Karpas-422 (cell line): ENCODE data around the gene SORBS1. TPM values are rescaled to one million over a fixed set of nuclear protein-coding genes. Genes with fewer than 3 reads are reported as not detected.

ENCODE experiments used
- DNase-seq: peaks from one replicate; pipeline ENCODE4 v3.0.0-alpha.2; 2015
- H2AFZ ChIP-seq: fragments of 200-600 bp; sonication (generic); 2 replicates; pipeline ENCODE4 v1.6.1; 2014; ENCODE audit warnings: antibody characterized with exemption, low read length, mixed read lengths
- H3K27ac ChIP-seq: fragments of 200-600 bp; sonication (generic); 2 replicates; pipeline ENCODE4 v1.5.1; 2014; ENCODE audit warnings: mild to moderate bottlenecking, low read length, moderate library complexity
- H3K27me3 ChIP-seq: fragments of 200-600 bp; sonication (generic); 2 replicates; pipeline ENCODE4 v1.6.1; 2014; ENCODE audit warnings: low read length, mixed read lengths
- H3K36me3 ChIP-seq: fragments of 200-600 bp; sonication (generic); 2 replicates; pipeline ENCODE4 v1.6.1; 2014; ENCODE audit warnings: low read length, mixed read lengths; ENCODE audit not compliant: insufficient read depth
- H3K4me1 ChIP-seq: fragments of 200-600 bp; sonication (generic); 2 replicates; pipeline ENCODE4 v1.6.1; 2014; ENCODE audit warnings: mild to moderate bottlenecking, low read length, mixed read lengths
- H3K4me2 ChIP-seq: fragments of 200-600 bp; sonication (generic); 2 replicates; pipeline ENCODE4 v1.6.1; 2014; ENCODE audit warnings: low read length, low read depth, mild to moderate bottlenecking; ENCODE audit not compliant: poor library complexity, severe bottlenecking
- H3K4me3 ChIP-seq: fragments of 200-600 bp; sonication (generic); 2 replicates; pipeline ENCODE4 v1.5.1; 2014; ENCODE audit warnings: mild to moderate bottlenecking, antibody characterized with exemption, low read length, mixed read lengths
- H3K79me2 ChIP-seq: fragments of 200-600 bp; sonication (generic); 2 replicates; pipeline ENCODE4 v1.6.1; 2014; ENCODE audit warnings: mild to moderate bottlenecking, low read length, mixed read lengths
- H3K9ac ChIP-seq: fragments of 200-600 bp; sonication (generic); 2 replicates; pipeline ENCODE4 v1.6.0; 2014; ENCODE audit warnings: low read length
- H3K9me2 ChIP-seq: fragments of 200-600 bp; sonication (generic), shearing (Covaris generic); replicated peaks from 2 replicates; pipeline ENCODE4 v1.6.0; 2014; ENCODE audit warnings: mild to moderate bottlenecking, low read length, moderate library complexity; ENCODE audit not compliant: insufficient read depth
- H3K9me3 ChIP-seq: fragments of 300-700, 200-600 bp; sonication (generic); 2 replicates; pipeline ENCODE4 v1.6.1; 2014; ENCODE audit warnings: low read length, mixed read lengths
- H4K20me1 ChIP-seq: fragments of 200-600 bp; sonication (generic); 2 replicates; pipeline ENCODE4 v1.6.1; 2014; ENCODE audit warnings: mild to moderate bottlenecking, antibody characterized with exemption, low read length, low read depth; ENCODE audit not compliant: insufficient read depth
- total RNA-seq: library from RNA; depleted of rRNA; stranded (reverse); fragments of >200 nt; shearing (Covaris generic); gene quantifications from 2 replicates; pipeline ENCODE4 v1.2.3, GENCODE V29; 2014; ENCODE audit warnings: low replicate concordance; rRNA removed

Gene SORBS1
- total RNA-seq, 1 experiment from 2014 or later: 0.15 TPM

GRCh38 chr10:95264227-95265051 is 296.7 kb downstream of the SORBS1 start:
- Histone ChIP-seq H3K27me3 (no peaks in the 10 kb centered on the region), H3K4me2 (no peak overlapping the region), H3K9ac (no peak overlapping the region), H3K4me1 (no peaks in the 10 kb centered on the region), H3K9me3 (no peaks in the 10 kb centered on the region), H2AFZ (no peak overlapping the region), H3K79me2 (no peaks in the 10 kb centered on the region), H3K9me2 (no peaks in the 10 kb centered on the region), H3K27ac (no peak overlapping the region), H3K36me3 (no peaks in the 10 kb centered on the region), H4K20me1 (no peaks in the 10 kb centered on the region), H3K4me3 (no peak overlapping the region)
- no peak for DNase-seq

GRCh38 chr10:95263864-95264226 is 297.3 kb downstream of the SORBS1 start:
- no peaks in the 10 kb centered on the region for H4K20me1 ChIP-seq
- H3K9me2 ChIP-seq: no peaks in the 10 kb centered on the region
- H3K4me1 ChIP-seq: no peaks in the 10 kb centered on the region
- H3K79me2 ChIP-seq: no peaks in the 10 kb centered on the region
- no peak overlapping the region for H3K4me2 ChIP-seq
- H3K4me3 ChIP-seq: no peak overlapping the region
- no peaks in the 10 kb centered on the region for H3K9me3 ChIP-seq
- DNase-seq: no peak
- H3K9ac ChIP-seq: no peak overlapping the region
- no peaks in the 10 kb centered on the region for H3K27me3 ChIP-seq
- H3K27ac ChIP-seq: no peak overlapping the region
- no peaks in the 10 kb centered on the region for H3K36me3 ChIP-seq
- H2AFZ ChIP-seq: no peak overlapping the region

- no peaks in the 10 kb centered on the region for H3K79me2 ChIP-seq
- H3K36me3 ChIP-seq: no peaks in the 10 kb centered on the region
- no peaks in the 10 kb centered on the region for H3K4me1 ChIP-seq
- H3K9ac ChIP-seq: no peak overlapping the region
- H3K27ac ChIP-seq: no peak overlapping the region
- no peaks in the 10 kb centered on the region for H3K9me3 ChIP-seq
- no peak overlapping the region for H2AFZ ChIP-seq
- H3K4me2 ChIP-seq: no peak overlapping the region
- H3K27me3 ChIP-seq: no peaks in the 10 kb centered on the region
- H3K9me2 ChIP-seq: no peaks in the 10 kb centered on the region
- no peak for DNase-seq
- H3K4me3 ChIP-seq: no peak overlapping the region
- H4K20me1 ChIP-seq: no peaks in the 10 kb centered on the region
These were observed 298.2 kb downstream of the SORBS1 start for GRCh38 chr10:95262763-95263518.

- no peak overlapping the region for H3K4me2 ChIP-seq
- H3K4me1 ChIP-seq: no peaks in the 10 kb centered on the region
- no peak overlapping the region for H2AFZ ChIP-seq
- H4K20me1 ChIP-seq: no peaks in the 10 kb centered on the region
- H3K9ac ChIP-seq: no peak overlapping the region
- H3K27me3 ChIP-seq: no peaks in the 10 kb centered on the region
- H3K36me3 ChIP-seq: no peaks in the 10 kb centered on the region
- no peak for DNase-seq
- H3K27ac ChIP-seq: no peak overlapping the region
- H3K4me3 ChIP-seq: no peak overlapping the region
- no peaks in the 10 kb centered on the region for H3K9me3 ChIP-seq
- H3K9me2 ChIP-seq: no peaks in the 10 kb centered on the region
- no peaks in the 10 kb centered on the region for H3K79me2 ChIP-seq
These were observed 299.2 kb downstream of the SORBS1 start for GRCh38 chr10:95261926-95262325.

Other genes with a start within 250 kb of the SORBS1 start
- 43.7 and 50.0 TPM in 2 replicates for gene ALDH18A1, start 95.3 kb upstream of the SORBS1 start, total RNA-seq
- 7.5 and 14.2 TPM in 2 replicates for gene TCTN3, start 132.6 kb upstream of the SORBS1 start, total RNA-seq
- 0.11 and 0.32 TPM in 2 replicates for gene ENTPD1, start 194.8 kb upstream of the SORBS1 start, total RNA-seq